CD4-positive, CD25-positive, alpha-beta regulatory T cell (primary cell): ENCODE measurements around the gene LCLAT1. TPM values are rescaled to one million over a fixed set of nuclear protein-coding genes. Genes with fewer than 3 reads are reported as not detected.

Experiments
- ATAC-seq, 2 donors: fragments of 150-1000 bp; cut with Tn5 transposase; one replicate each; pipeline ENCODE4 v1.10.0; 2021; ENCODE audit warnings: low read depth in 2 of 2, moderate number of reproducible peaks in 2 of 2, moderate library complexity in 1 of 2
- DNase-seq, 3 donors: peaks; one replicate each; pipeline versions ENCODE4 v3.0.0 to v3.0.0-alpha.2; 2012 to 2022; ENCODE audit warnings: mixed read lengths in 1 of 3
- H3K27ac ChIP-seq: one replicate; pipeline ENCODE4 v1.7.0; 2013; ENCODE audit warnings: mild to moderate bottlenecking, low read length; ENCODE audit not compliant: insufficient read depth, poor library complexity, severe bottlenecking
- H3K27me3 ChIP-seq: one replicate; pipeline ENCODE4 v1.7.0; 2013; ENCODE audit warnings: low read length; ENCODE audit not compliant: control insufficient read depth, insufficient read depth
- H3K36me3 ChIP-seq: one replicate; pipeline ENCODE4 v1.7.0; 2013; ENCODE audit warnings: mild to moderate bottlenecking, low read length, moderate library complexity; ENCODE audit not compliant: control insufficient read depth, insufficient read depth
- H3K4me1 ChIP-seq: 2 replicates; pipeline ENCODE4 v1.7.0; 2013; ENCODE audit warnings: mild to moderate bottlenecking, low read length; ENCODE audit not compliant: insufficient read depth, control insufficient read depth, poor library complexity, severe bottlenecking
- H3K4me3 ChIP-seq: one replicate; pipeline ENCODE4 v1.7.0; 2013; ENCODE audit warnings: low read depth, mild to moderate bottlenecking, low read length, moderate library complexity
- H3K9me3 ChIP-seq, 2 experiments: 1 replicate in 1 of 2; 2 replicates in 1 of 2; pipeline ENCODE4 v1.7.0; 2013; ENCODE audit warnings: low read length in 2 of 2, mild to moderate bottlenecking in 1 of 2, moderate library complexity in 1 of 2; ENCODE audit not compliant: control insufficient read depth in 2 of 2
- H3K27ac Mint-ChIP-seq, 3 donors: one replicate each; pipeline ENCODE4 v1.8.0; 2020 to 2022; ENCODE audit warnings: mild to moderate bottlenecking in 3 of 3, mixed read lengths in 3 of 3, moderate library complexity in 2 of 3
- H3K27me3 Mint-ChIP-seq: one replicate; pipeline ENCODE4 v1.8.0; 2022; ENCODE audit warnings: mild to moderate bottlenecking, mixed read lengths
- H3K36me3 Mint-ChIP-seq: one replicate; pipeline ENCODE4 v1.8.0; 2020; ENCODE audit warnings: mixed read lengths
- H3K4me1 Mint-ChIP-seq, 4 donors: one replicate each; pipeline ENCODE4 v1.8.0; 2020 to 2022; ENCODE audit warnings: mixed read lengths in 4 of 4, mild to moderate bottlenecking in 1 of 4
- H3K4me3 Mint-ChIP-seq, 4 donors: one replicate each; pipeline ENCODE4 v1.8.0; 2020 to 2022; ENCODE audit warnings: mild to moderate bottlenecking in 4 of 4, mixed read lengths in 4 of 4, moderate library complexity in 3 of 4
- H3K9me3 Mint-ChIP-seq, 7 donors: one replicate each; pipeline ENCODE4 v1.8.0; 2020 to 2022; ENCODE audit warnings: mixed read lengths in 7 of 7, mild to moderate bottlenecking in 3 of 7, moderate library complexity in 2 of 7
- polyA plus RNA-seq, 4 donors: library from polyadenylated mRNA; unstranded; fragments of 300-500 nt; fragmentation: Illumina TruSeq; gene quantifications; one replicate each; pipeline ENCODE4 v1.2.3, GENCODE V29; 2021
- total RNA-seq: library from RNA; stranded (reverse); gene quantifications from one replicate; pipeline ENCODE4 v1.2.3, GENCODE V29; 2022

LCLAT1 gene
- total and polyA plus RNA-seq, 5 donors from 2014 or later: 4.8 to 25.2 (median 9.2) TPM

- ATAC-seq: no peak
- Histone ChIP-seq H3K27me3 (no peaks in the 10 kb centered on the region), H3K27ac (no peak overlapping the region), H3K9me3 (no peaks in the 10 kb centered on the region), H3K4me1 (no peaks in the 10 kb centered on the region), H3K4me3 (no peak overlapping the region), H3K36me3 (no peaks in the 10 kb centered on the region)
- Mint-ChIP-seq H3K27me3 (peaks cover 10% of the 10 kb centered on the region), H3K27ac (no peak overlapping the region), H3K9me3 (no peaks in the 10 kb centered on the region), H3K36me3 (no peaks in the 10 kb centered on the region), H3K4me3 (no peak overlapping the region), H3K4me1 (no peaks in the 10 kb centered on the region)
- no peak for DNase-seq
Observed at GRCh38 chr2:30688956-30689401, 241.9 kb downstream of the LCLAT1 start.

GRCh38 chr2:30689496-30690125 lies 242.6 kb downstream of the LCLAT1 start:
- Histone ChIP-seq H3K9me3 (no peaks in the 10 kb centered on the region), H3K27me3 (no peaks in the 10 kb centered on the region), H3K36me3 (no peaks in the 10 kb centered on the region), H3K4me3 (no peak overlapping the region), H3K27ac (no peak overlapping the region), H3K4me1 (no peaks in the 10 kb centered on the region)
- H3K4me1 Mint-ChIP-seq: no peaks in the 10 kb centered on the region
- no peak overlapping the region for H3K27ac Mint-ChIP-seq
- DNase-seq (no peak), ATAC-seq (no peak)
- no peaks in the 10 kb centered on the region for H3K9me3 Mint-ChIP-seq
- no peak overlapping the region for H3K4me3 Mint-ChIP-seq
- H3K36me3 Mint-ChIP-seq: no peaks in the 10 kb centered on the region
- peaks cover 10% of the 10 kb centered on the region for H3K27me3 Mint-ChIP-seq

GRCh38 chr2:30690126-30690561 lies 243.1 kb downstream of the LCLAT1 start:
- peaks cover 10% of the 10 kb centered on the region for H3K27me3 Mint-ChIP-seq
- H3K36me3 ChIP-seq: no peaks in the 10 kb centered on the region
- no peaks in the 10 kb centered on the region for H3K27me3 ChIP-seq
- H3K4me3 Mint-ChIP-seq: no peak overlapping the region
- no peaks in the 10 kb centered on the region for H3K9me3 Mint-ChIP-seq
- H3K9me3 ChIP-seq: no peaks in the 10 kb centered on the region
- no peaks in the 10 kb centered on the region for H3K36me3 Mint-ChIP-seq
- no peak overlapping the region for H3K4me3 ChIP-seq
- ATAC-seq: no peak
- H3K4me1 ChIP-seq: no peaks in the 10 kb centered on the region
- DNase-seq: no peak
- no peak overlapping the region for H3K27ac Mint-ChIP-seq
- H3K4me1 Mint-ChIP-seq: no peaks in the 10 kb centered on the region
- no peak overlapping the region for H3K27ac ChIP-seq

- ATAC-seq (no peak), DNase-seq (no peak)
- Mint-ChIP-seq H3K27ac (peak overlapping the region in 2 of 3 donors; percentile 32 to 85), H3K4me1 (no peaks in the 10 kb centered on the region), H3K27me3 (peaks cover 10% of the 10 kb centered on the region), H3K9me3 (no peaks in the 10 kb centered on the region), H3K4me3 (no peak overlapping the region), H3K36me3 (no peaks in the 10 kb centered on the region)
- Histone ChIP-seq H3K27me3 (no peaks in the 10 kb centered on the region), H3K9me3 (no peaks in the 10 kb centered on the region), H3K36me3 (no peaks in the 10 kb centered on the region), H3K27ac (no peak overlapping the region), H3K4me3 (no peak overlapping the region), H3K4me1 (no peaks in the 10 kb centered on the region)
Observed at GRCh38 chr2:30691091-30691947, 244.3 kb downstream of the LCLAT1 start.

- Histone ChIP-seq H3K36me3 (no peaks in the 10 kb centered on the region), H3K9me3 (no peaks in the 10 kb centered on the region), H3K4me3 (no peak overlapping the region), H3K27me3 (peaks cover 2% of the 10 kb centered on the region), H3K27ac (no peak overlapping the region), H3K4me1 (no peaks in the 10 kb centered on the region)
- Mint-ChIP-seq H3K27ac (no peak overlapping the region), H3K27me3 (peaks cover 12% of the 10 kb centered on the region), H3K36me3 (no peaks in the 10 kb centered on the region), H3K9me3 (no peaks in the 10 kb centered on the region), H3K4me3 (no peak overlapping the region), H3K4me1 (no peaks in the 10 kb centered on the region)
- ATAC-seq (no peak), DNase-seq (no peak)
Observed at GRCh38 chr2:30691948-30692828, 245.1 kb downstream of the LCLAT1 start.

GRCh38 chr2:30692829-30693275 lies 245.8 kb downstream of the LCLAT1 start:
- H3K27ac Mint-ChIP-seq: no peak overlapping the region

More at GRCh38 chr2:30692829-30693275, 245.8 kb downstream of the LCLAT1 start:
- Mint-ChIP-seq H3K27me3 (peaks cover 12% of the 10 kb centered on the region), H3K36me3 (no peaks in the 10 kb centered on the region), H3K9me3 (peaks cover 0 to under 1% (median 0%) of the 10 kb centered on the region in 7 donors), H3K4me3 (no peak overlapping the region), H3K4me1 (no peaks in the 10 kb centered on the region)
- peaks cover 2% of the 10 kb centered on the region for H3K27me3 ChIP-seq
- no peaks in the 10 kb centered on the region for H3K4me1 ChIP-seq
- no peak for DNase-seq
- ATAC-seq: no peak
- H3K27ac ChIP-seq: no peak overlapping the region
- H3K36me3 ChIP-seq: no peaks in the 10 kb centered on the region
- no peaks in the 10 kb centered on the region for H3K9me3 ChIP-seq
- H3K4me3 ChIP-seq: no peak overlapping the region
